ENCODE measurements around the gene TMEM80. TPM values are rescaled to one million over a fixed set of nuclear protein-coding genes. Genes with fewer than 3 reads are reported as not detected.

Gene TMEM80
- total and polyA plus RNA-seq, 2 experiments from 2014 or later = 26.7 to 35.5 TPM

GRCh38 chr11:696955-697491 lies 1.4 kb downstream of the TMEM80 start:
- H3K79me2 ChIP-seq = peaks cover 68% of the 10 kb centered on the region
- no peaks in the 10 kb centered on the region for H3K36me3 ChIP-seq (replicated peaks; ENCODE audit: insufficient read depth, low read depth)
- peak overlapping the region; percentile 88 for H3K27ac ChIP-seq
- H3K27me3 ChIP-seq = no peaks in the 10 kb centered on the region
- peaks cover 10% of the 10 kb centered on the region for H4K20me1 ChIP-seq (ENCODE audit: insufficient read depth, poor library complexity, severe bottlenecking)
- H2AFZ ChIP-seq = no peak overlapping the region
- 80% methylated on average over 11 of the region's 11 CpGs for WGBS (ENCODE audit: low lambda C conversion rate, missing lambda C conversion rate)
- TF ChIP-seq, protein P1, sequence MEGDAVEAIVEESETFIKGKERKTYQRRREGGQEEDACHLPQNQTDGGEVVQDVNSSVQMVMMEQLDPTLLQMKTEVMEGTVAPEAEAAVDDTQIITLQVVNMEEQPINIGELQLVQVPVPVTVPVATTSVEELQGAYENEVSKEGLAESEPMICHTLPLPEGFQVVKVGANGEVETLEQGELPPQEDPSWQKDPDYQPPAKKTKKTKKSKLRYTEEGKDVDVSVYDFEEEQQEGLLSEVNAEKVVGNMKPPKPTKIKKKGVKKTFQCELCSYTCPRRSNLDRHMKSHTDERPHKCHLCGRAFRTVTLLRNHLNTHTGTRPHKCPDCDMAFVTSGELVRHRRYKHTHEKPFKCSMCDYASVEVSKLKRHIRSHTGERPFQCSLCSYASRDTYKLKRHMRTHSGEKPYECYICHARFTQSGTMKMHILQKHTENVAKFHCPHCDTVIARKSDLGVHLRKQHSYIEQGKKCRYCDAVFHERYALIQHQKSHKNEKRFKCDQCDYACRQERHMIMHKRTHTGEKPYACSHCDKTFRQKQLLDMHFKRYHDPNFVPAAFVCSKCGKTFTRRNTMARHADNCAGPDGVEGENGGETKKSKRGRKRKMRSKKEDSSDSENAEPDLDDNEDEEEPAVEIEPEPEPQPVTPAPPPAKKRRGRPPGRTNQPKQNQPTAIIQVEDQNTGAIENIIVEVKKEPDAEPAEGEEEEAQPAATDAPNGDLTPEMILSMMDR (IDR thresholded peaks at IDR 0.05; ENCODE audit: poor library complexity) = no peak
- TF ChIP-seq EZH2 (IDR thresholded peaks at IDR 0.05; ENCODE audit: borderline replicate concordance) (no peak), EZH2phosphoT487 (IDR thresholded peaks at IDR 0.05; ENCODE audit: low read depth, severe bottlenecking, unreplicated experiment) (no peak)
- H3K4me1 ChIP-seq (ENCODE audit: insufficient read depth) = peaks cover 31% of the 10 kb centered on the region
- no peaks in the 10 kb centered on the region for H3K9me3 ChIP-seq (ENCODE audit: low read depth)
- H3K9me2 ChIP-seq (replicated peaks; ENCODE audit: insufficient read depth) = no peaks in the 10 kb centered on the region
- peak overlapping the region; percentile 81 for H3K4me2 ChIP-seq
- no peak overlapping the region for H3K4me3 ChIP-seq
- DNase-seq (ENCODE audit: low spot score) = peak; percentile 36

DNA sequence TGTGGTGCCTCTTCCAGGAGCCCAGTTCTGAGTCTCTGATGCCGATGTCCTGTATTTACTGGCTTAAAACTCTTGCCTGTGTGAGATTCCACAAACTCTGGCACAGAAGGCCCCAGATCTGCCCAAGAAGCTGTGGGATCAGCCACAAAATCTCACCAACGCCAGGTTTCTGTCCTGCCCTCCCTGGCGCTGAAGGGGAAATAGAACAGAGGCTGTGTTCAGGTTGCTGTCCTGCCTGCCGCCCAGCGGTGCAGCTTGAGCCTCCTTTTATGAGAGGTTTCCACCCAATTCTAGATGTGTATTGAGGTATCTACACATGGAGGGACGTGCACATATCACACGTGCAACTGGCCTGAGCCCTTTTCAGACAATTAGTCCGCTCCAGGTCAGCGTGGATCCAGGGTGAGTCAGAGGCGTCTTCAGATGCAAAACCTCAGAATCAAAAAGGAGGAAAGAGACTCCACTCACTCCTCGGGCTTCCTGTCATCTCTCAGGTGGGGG lies 2.2 kb downstream of the TMEM80 start:
- no peak overlapping the region for H3K4me3 ChIP-seq
- no peaks in the 10 kb centered on the region for H3K36me3 ChIP-seq (replicated peaks; ENCODE audit: insufficient read depth, low read depth)
- H3K9me3 ChIP-seq (ENCODE audit: low read depth) = no peaks in the 10 kb centered on the region
- H3K27me3 ChIP-seq = no peaks in the 10 kb centered on the region
- H4K20me1 ChIP-seq (ENCODE audit: insufficient read depth, poor library complexity, severe bottlenecking) = peaks cover 9% of the 10 kb centered on the region
- peak overlapping the region; percentile 81 for H3K4me2 ChIP-seq
- H3K79me2 ChIP-seq = peaks cover 68% of the 10 kb centered on the region
- no peak overlapping the region for H2AFZ ChIP-seq
- H3K4me1 ChIP-seq (ENCODE audit: insufficient read depth) = peaks cover 30% of the 10 kb centered on the region
- H3K9me2 ChIP-seq (replicated peaks; ENCODE audit: insufficient read depth) = no peaks in the 10 kb centered on the region
- H3K27ac ChIP-seq = peak overlapping the region; percentile 88
- DNase-seq (ENCODE audit: low spot score) = no peak
- no peak for TF ChIP-seq EZH2 (IDR thresholded peaks at IDR 0.05; ENCODE audit: borderline replicate concordance)
- TF ChIP-seq, protein P1 (IDR thresholded peaks at IDR 0.05; ENCODE audit: poor library complexity) = no peak
- TF ChIP-seq EZH2phosphoT487 (IDR thresholded peaks at IDR 0.05; ENCODE audit: low read depth, severe bottlenecking, unreplicated experiment) = no peak
- 86% methylated on average over 11 of the region's 11 CpGs for WGBS (ENCODE audit: low lambda C conversion rate, missing lambda C conversion rate)

- H3K4me2 ChIP-seq = no peak overlapping the region
- no peaks in the 10 kb centered on the region for H3K36me3 ChIP-seq (replicated peaks; ENCODE audit: insufficient read depth, low read depth)
- no peak overlapping the region for H3K4me3 ChIP-seq
- no peaks in the 10 kb centered on the region for H3K9me2 ChIP-seq (replicated peaks; ENCODE audit: insufficient read depth)
- H3K4me1 ChIP-seq (ENCODE audit: insufficient read depth) = peaks cover 22% of the 10 kb centered on the region
- no peak for TF ChIP-seq EZH2phosphoT487 (IDR thresholded peaks at IDR 0.05; ENCODE audit: low read depth, severe bottlenecking, unreplicated experiment)
- no peak for TF ChIP-seq EZH2 (IDR thresholded peaks at IDR 0.05; ENCODE audit: borderline replicate concordance)
- TF ChIP-seq, protein P1 (IDR thresholded peaks at IDR 0.05; ENCODE audit: poor library complexity) = no peak
- peaks cover 1% of the 10 kb centered on the region for H4K20me1 ChIP-seq (ENCODE audit: insufficient read depth, poor library complexity, severe bottlenecking)
- WGBS (ENCODE audit: low lambda C conversion rate, missing lambda C conversion rate) = 85% methylated on average over 17 of the region's 17 CpGs
- DNase-seq (ENCODE audit: low spot score) = no peak
- no peak overlapping the region for H2AFZ ChIP-seq
- no peaks in the 10 kb centered on the region for H3K9me3 ChIP-seq (ENCODE audit: low read depth)
- peaks cover 64% of the 10 kb centered on the region for H3K79me2 ChIP-seq
- no peaks in the 10 kb centered on the region for H3K27me3 ChIP-seq
- no peak overlapping the region for H3K27ac ChIP-seq
These were observed 3.0 kb downstream of the TMEM80 start for GRCh38 chr11:698493-699115.

Data from hepatocyte (in vitro differentiated cells).